ENCODE results near the gene STPG3. TPM values are rescaled to one million over a fixed set of nuclear protein-coding genes. Genes with fewer than 3 reads are reported as not detected.

Gene STPG3
- total and polyA plus RNA-seq, 9 of the 15 experiments (the other 6 are each of a cell fraction or from before 2014, with no cell fraction given) = not detected

GRCh38 chr9:137218212-137218753 is 32.8 kb upstream of the STPG3 start:
- H2AFZ ChIP-seq (ENCODE audit: low read depth, low read length) = no peak overlapping the region
- no TSS peak for BruUV-seq (replicated peaks)
- no peaks in the 10 kb centered on the region for H4K20me1 ChIP-seq (replicated peaks; ENCODE audit: control insufficient read depth, insufficient read depth, low read length)
- H3K9me3 ChIP-seq (replicated peaks; ENCODE audit: control insufficient read depth, insufficient read depth, low read depth, low read length) = no peaks in the 10 kb centered on the region
- H3K27ac ChIP-seq (ENCODE audit: extremely low read depth, low read depth, low read length) = peak overlapping the region; percentile 72
- intact Hi-C loops (cut with micrococcal nuclease) = loop anchor here (2.0 kb wide), 1 partner anchor 17 kb away; the partner anchor contains the start of gene TPRN
- H3K4me3 ChIP-seq = no peak overlapping the region
- POLR2A ChIA-PET = interaction anchor here (0.5 to 2.1 kb wide), 11 partner anchors 9 to 222 kb away, joined by 3 to 13 read pairs (median 5); partner anchors contain the start of genes CLIC3, TPRN and TUBB4B
- in situ Hi-C loops (cut with MboI) = no loop called here
- 85% methylated on average over 24 of the region's 30 CpGs for WGBS (ENCODE audit: insufficient coverage, low coverage, missing lambda C conversion rate)
- no peaks in the 10 kb centered on the region for H3K27me3 ChIP-seq (ENCODE audit: control insufficient read depth in 2 of 2, insufficient read depth in 2 of 2, low read length in 2 of 2)
- peak overlapping the region; percentile 76 to 92 for H3K9ac ChIP-seq (ENCODE audit: insufficient read depth in 1 of 2, low read depth in 2 of 2, low read length in 2 of 2)
- FAIRE-seq (no peak), ATAC-seq (no peak), DNase-seq (ENCODE audit: extremely low read depth in 1 of 4, low spot score in 3 of 4) (no peak)
- TF ChIP-seq BACH1 (tag; IDR thresholded peaks at IDR 0.05) = no peak
- TF ChIP-seq KLF10 (CRISPR knock-in tag; IDR thresholded peaks at IDR 0.05) = no peak
- TF ChIP-seq HMGXB4 (CRISPR knock-in tag; IDR thresholded peaks at IDR 0.05) = 0 out of 2 replicates have a peak, but pooled peaks have one; percentile 47
- peak; percentile 78 for TF ChIP-seq ZBTB33 (CRISPR knock-in tag; IDR thresholded peaks at IDR 0.05)
- no peak for TF ChIP-seq ZC3H4 (CRISPR knock-in tag; IDR thresholded peaks at IDR 0.05; ENCODE audit: borderline replicate concordance)
- 0 out of 2 replicates have a peak, but pooled peaks have one; percentile 5 for TF ChIP-seq CAMTA2 (CRISPR knock-in tag; conservative IDR thresholded peaks at IDR 0.05)
- TF ChIP-seq FIP1L1 (IDR thresholded peaks at IDR 0.05; ENCODE audit: low read depth, low read length, poor library complexity, severe bottlenecking) = peak; percentile 39
- TF ChIP-seq ZNF589 (CRISPR knock-in tag; IDR thresholded peaks at IDR 0.05; ENCODE audit: low read depth) = 0 out of 2 replicates have a peak, but pooled peaks have one; percentile 1
- TF ChIP-seq ZNF282 (CRISPR knock-in tag; IDR thresholded peaks at IDR 0.05) = 0 out of 2 replicates have a peak, but pooled peaks have one; percentile 27
- TF ChIP-seq ZNF511 (CRISPR knock-in tag; IDR thresholded peaks at IDR 0.05) = 0 out of 2 replicates have a peak, but pooled peaks have one; percentile 9
- TF ChIP-seq HNRNPUL1 (IDR thresholded peaks at IDR 0.05; ENCODE audit: low read length) = no peak
- CTCF ChIA-PET (ENCODE audit: low intra/inter-chr PET ratio) = no interaction called here
- H3K4me2 ChIP-seq (ENCODE audit: insufficient read depth, low read length) = peak overlapping the region; percentile 82
- H3K9me1 ChIP-seq (ENCODE audit: control insufficient read depth, insufficient read depth, low read length) = no peaks in the 10 kb centered on the region
- peaks cover 18% of the 10 kb centered on the region; the same call in 2 of the 3 replicates for H3K79me2 ChIP-seq (ENCODE audit: control insufficient read depth, insufficient read depth, low read length)
- H3K4me1 ChIP-seq (replicated peaks in 1 of 2; ENCODE audit: control insufficient read depth in 2 of 2, insufficient read depth in 2 of 2, low read length in 2 of 2) = peaks cover 34 to 91% of the 10 kb centered on the region in 2 experiments
- peaks cover 32% of the 10 kb centered on the region; the same call in 1 of the 3 replicates for H3K36me3 ChIP-seq (ENCODE audit: control insufficient read depth, insufficient read depth, low read length)
